GM18907 (cell line): ENCODE measurements around the gene RDM1.

ENCODE experiments used
- ATAC-seq: cut with Tn5 transposase; IDR thresholded peaks from one replicate; pipeline ENCODE4 v1.9.1; 2021; ENCODE audit warnings: mild to moderate bottlenecking, moderate library complexity; ENCODE audit not compliant: unreplicated experiment

The RDM1 gene

DNA sequence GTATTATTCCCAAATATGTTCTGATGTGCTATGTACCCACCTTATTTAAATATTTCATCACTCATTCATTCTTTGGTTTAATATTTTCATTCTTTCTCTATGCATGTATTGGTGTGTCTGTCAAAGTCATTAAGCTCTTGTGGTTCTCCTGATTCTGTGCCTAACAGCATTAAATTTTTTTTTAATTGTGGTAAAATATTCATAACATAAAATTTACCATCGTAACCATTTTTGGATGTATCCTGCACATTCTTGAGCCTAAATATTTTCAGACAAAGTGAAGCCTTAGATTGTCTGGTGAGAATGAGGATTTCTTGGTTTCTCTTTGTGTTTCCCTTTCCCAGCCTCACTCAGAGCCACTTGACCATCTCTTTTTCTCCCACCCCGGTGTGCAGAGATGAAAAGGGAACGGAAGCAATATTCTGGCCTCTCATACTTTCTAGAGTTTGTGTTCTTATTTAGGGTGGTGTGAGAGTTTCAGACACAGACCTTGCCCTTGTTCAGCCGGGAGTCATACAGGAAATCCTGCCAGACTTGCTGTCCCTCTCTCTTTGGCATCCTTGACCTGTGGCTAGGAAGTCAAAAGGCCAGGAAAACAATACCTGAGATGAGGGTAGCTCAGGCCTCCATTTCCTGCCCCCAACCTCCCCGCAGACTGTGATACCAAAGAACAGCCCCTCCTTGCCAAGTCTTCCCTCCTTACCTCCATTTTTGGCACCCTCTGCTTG lies 55.3 kb downstream of the RDM1 start:
- ATAC-seq: no peak

DNA sequence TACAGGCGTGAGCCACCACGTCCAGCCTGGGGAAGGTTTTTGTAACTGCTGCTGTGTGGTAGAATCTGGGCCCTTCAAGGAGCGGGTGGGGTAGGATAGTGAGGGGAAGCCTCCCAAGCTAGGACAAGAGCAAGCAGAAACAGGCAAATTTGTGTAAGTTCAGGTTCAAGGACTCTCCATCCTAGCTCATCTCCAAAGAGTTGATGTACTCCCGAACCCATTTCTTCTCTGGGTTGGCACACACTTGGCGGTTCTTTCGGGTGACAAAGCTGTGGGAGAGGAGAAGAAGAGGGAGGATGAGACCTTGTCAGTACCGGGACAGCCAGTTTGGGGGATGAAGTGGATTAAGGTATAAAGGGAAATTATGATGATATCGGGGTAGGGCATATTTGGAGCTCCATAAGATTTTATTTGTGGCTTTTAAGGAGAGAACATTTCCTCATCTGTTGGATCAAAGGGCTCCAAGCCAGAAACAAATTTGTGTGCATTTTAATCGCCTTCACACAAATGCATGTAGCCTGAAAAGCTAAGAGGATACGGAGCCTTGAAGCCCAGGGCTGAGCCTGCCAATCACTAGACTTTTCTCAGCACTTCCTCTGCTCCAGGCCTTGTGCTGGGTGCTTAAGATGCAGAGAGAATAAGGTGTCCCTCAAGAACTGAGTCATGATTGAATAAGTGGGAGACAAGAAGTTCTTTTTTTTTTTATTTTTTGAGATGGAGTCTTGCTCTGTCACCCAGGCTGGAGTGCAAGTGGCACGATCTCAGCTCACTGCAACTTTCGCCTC lies 58.2 kb downstream of the RDM1 start:
- ATAC-seq: no peak

DNA sequence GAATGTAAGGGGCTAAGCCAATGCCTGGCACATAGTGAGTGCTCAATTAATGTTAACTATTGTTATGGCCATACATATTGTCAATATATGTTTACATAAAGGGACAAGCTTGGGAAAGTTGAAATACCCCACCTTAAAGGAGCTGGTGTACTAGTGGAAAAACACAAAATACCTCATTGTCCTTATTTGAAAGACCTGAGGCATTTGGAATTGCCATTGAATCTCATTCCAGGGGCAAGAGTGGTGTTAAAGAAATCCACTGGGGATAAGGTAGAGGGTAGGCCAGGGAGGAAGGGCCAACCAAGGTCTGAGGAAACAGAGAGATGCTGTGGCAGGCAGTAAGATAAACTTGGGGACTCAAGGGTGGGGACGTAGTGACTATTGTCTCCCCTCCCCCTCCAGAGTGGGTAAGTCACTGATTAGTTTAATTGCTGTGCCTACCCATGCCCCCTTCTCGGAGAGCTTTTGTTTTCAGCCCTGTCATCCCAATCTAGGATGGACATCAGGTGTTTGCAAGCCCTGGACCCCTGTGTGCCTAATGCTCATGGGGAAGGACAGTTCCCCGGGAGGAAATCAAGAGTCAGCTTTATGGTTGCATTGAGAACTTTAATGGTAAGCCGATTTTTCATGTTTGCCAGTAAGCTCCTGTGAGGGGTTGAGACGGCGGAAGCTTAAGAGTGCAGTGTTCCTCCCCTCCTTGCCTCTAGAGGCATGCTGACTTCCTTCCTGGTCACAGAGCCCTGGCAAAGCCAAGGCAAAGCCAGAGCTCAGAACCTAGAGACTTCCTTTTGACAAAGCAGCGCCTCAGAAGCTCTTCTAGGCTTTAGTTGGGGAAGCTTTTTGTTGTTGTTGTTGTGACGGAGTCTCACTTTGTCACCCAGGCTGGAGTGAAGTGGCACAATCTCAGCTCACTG lies 59.4 kb downstream of the RDM1 start:
- ATAC-seq: no peak

DNA sequence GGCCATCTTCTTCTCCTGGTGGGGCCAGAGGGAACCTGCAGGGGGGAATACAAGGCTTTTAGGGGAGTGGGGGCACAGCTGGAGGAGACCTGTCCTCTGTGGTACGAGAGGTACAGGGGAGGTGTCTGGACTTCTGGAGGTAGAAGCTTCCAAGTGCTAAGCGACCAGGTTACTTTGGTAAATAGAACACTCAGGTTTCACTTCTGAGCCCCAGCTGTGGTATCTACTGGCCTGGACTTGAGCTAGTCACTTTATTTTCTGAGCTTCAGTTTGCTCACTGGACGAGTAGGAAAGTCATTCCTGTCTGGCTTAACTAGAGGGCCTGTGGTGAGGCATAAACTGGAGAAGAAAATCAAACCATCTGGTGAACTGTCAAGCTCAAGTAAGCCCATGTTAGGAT lies 61.8 kb downstream of the RDM1 start, which contains the start of gene HEATR9:
Gene HEATR9, minus strand, starts transcription at position 155 of the 400 bp plus-strand sequence. Its CDS starts 149 bp downstream, at position 6.
- no peak for ATAC-seq
